HG03432 (cell line): ENCODE data around the gene AMOTL1.
A peak's percentile ranks its signal among the peaks of the same experiment; 100 is the strongest.

Experiments used
- ATAC-seq: cut with Tn5 transposase; IDR thresholded peaks from one replicate; pipeline ENCODE4 v1.9.1; 2021; ENCODE audit warnings: mild to moderate bottlenecking, moderate library complexity; ENCODE audit not compliant: unreplicated experiment

The AMOTL1 gene, protein sequence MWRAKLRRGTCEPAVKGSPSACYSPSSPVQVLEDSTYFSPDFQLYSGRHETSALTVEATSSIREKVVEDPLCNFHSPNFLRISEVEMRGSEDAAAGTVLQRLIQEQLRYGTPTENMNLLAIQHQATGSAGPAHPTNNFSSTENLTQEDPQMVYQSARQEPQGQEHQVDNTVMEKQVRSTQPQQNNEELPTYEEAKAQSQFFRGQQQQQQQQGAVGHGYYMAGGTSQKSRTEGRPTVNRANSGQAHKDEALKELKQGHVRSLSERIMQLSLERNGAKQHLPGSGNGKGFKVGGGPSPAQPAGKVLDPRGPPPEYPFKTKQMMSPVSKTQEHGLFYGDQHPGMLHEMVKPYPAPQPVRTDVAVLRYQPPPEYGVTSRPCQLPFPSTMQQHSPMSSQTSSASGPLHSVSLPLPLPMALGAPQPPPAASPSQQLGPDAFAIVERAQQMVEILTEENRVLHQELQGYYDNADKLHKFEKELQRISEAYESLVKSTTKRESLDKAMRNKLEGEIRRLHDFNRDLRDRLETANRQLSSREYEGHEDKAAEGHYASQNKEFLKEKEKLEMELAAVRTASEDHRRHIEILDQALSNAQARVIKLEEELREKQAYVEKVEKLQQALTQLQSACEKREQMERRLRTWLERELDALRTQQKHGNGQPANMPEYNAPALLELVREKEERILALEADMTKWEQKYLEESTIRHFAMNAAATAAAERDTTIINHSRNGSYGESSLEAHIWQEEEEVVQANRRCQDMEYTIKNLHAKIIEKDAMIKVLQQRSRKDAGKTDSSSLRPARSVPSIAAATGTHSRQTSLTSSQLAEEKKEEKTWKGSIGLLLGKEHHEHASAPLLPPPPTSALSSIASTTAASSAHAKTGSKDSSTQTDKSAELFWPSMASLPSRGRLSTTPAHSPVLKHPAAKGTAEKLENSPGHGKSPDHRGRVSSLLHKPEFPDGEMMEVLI

DNA sequence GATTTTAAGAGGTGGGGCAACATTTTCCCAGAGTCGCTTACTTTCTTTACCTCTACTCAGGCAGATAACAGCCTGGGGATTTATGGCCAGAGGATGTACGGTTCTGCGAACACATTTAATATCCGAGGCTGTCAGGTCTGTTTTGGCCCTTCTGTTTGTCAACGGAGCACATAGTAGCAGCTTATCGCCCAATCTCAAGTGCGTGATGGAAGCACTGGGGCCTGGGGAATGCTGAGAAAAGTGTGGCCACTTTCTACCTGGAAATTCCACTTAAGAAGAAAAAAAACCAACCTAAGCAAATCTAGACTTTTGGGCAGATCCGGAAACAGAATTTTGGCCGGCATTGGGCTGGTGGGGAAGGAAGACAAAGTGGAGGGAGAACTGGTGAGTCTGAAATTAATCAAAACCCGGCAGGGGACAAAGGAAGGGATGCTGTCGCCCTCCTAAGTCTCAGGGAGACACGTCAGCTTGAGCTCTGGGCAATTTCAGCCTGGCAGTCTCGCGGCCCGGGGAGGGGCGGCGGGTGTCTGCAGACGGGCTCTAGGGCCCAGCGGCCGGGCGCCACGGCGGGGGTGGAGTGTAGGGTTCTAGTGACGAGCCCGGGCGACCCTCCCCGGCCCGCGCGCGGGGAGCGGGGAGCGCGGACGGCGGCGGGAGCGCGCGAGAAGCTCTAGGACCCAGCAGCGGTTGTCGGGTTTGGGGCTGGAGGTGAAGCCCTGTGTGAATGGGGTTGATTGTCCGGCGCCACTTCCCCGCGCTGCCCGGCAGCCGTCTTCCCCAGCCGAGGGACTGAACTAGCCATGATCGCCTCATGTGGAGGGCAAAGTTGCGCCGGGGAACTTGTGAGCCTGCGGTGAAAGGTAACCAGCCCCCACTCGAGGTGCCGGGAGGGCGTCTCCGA is at the start of gene AMOTL1:
Gene AMOTL1 (plus strand): TSS at position 656 of the 901 bp plus-strand sequence. CDS start 156 bp downstream, at position 812.
- ATAC-seq, result peak; percentile 88

DNA sequence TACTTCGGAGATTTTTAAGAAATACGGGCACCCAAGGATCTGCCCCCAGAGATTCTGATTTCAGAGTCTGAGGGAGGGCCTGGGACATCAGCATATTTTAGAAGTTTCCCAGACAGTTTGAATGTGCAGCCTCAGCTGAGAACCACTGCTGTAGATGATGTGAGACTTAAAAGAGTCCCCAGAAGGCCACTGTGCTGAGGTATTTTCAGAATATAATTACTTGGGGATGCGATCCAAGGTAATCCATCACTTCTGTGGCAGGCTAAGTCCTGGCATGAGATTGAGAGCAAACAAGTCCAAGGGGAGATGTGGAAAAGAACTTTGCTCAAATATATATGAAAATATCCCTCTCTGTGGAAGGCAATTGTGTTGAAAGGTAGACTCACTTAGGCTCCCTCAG is 48.3 kb upstream of the AMOTL1 start:
- no peak for ATAC-seq

DNA sequence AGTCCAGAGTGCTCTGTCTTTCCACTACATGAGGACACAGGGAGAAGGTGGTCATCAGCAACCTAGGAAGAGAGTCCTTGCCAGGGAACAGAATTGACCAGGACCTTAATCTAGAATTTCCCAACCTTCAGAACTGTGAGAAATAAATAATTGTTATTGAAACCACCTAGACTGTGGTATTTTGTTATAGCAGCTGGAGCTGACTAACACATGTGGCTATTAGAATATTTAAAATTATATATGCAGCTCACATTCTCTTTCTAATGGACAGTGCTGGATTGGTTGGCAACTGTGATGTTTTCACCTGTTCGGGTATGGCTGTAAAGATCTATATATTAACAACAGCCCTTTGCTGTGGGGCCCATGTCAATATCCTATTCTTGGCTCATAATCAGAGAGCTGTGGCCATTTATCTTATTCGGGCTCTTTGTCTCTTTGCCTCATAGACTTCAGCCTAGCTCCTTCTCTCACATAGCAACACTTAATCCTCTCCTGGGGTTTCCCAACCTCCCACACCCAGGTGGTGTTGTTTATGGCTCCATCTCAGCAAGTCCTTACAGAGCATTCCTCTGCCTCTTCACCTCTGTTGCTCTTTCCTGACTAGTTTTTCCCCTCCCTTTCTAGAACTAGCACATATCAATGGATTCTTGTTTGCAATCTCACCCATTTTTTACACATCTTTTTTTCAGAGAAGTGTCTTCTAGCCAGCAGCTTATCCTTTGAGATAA is 46.4 kb upstream of the AMOTL1 start:
- ATAC-seq, result no peak

DNA sequence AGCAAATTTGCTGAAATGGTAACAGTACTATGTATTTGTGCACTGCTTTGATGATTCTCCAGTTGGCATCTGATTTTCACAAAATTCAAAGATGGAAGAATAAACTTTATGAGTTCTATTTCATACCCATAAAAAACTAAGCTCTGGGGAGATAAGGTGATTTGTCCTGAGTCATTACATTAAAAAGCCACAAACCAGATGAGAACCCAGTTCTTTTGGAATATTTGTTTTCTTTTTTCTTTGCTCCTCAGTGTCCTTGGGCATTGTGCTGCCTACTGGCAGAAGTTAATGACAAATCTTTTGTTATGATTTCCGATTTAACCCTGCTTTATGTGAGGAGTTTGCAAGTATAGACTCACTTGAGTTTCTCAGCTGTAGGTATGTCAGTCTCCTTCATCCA is 45.4 kb upstream of the AMOTL1 start:
- ATAC-seq, result no peak

DNA sequence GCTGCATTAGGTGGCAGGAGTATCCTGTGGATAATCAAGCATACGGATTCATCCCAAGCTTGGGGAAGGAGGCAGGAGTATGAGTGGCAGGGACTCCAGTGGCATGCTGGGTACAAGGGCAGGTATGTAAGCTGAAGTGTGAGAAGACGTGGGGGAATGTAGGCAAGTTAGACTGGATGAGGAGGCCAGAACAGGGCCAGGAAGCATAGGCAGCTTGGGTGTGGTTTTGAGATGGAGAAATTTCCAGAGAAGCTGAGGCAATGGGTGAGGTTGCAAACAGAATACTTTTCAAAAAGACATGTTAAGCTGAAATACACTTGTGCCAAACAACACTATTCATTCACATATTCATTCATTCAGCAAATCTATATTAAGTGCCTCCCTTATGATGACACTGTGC is 43.1 kb upstream of the AMOTL1 start:
- no peak for ATAC-seq

DNA sequence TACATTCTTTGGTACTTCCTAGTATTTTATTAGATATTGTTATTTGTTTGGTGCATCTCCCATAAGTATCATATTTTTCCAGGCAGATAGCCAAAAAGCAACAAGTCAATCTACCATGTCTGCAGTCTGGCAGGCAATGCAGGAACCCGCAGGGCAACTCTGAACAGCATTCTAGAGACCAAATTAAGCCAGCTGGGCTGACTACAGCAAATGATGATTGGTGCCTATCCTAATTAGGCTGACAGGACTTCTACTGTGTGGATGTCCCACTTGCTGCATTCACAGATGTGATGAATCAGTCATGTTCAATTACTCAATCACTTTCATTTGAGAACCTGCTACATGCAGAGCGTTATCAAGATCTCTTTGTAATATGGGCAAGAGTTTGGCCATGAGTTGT is 40.3 kb upstream of the AMOTL1 start:
- no peak for ATAC-seq

DNA sequence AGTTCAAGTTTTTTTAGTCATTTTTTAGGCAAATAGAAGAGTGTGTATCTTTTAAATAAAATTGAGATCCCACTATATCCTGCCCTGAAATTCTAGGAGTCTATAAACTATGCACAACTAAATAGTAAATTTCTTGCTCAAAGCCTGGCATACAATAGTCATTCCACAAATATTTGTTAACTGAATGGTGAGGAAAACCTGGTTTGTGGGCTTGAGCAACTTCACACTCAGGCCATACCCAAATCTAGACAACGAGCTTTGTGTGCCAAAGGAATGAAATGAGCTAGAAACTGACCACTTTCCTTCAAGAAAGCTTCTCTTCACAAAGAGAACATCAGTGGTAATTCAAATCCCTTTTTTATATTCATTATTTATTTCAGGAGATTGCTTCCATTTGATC is 39.6 kb upstream of the AMOTL1 start:
- no peak for ATAC-seq

DNA sequence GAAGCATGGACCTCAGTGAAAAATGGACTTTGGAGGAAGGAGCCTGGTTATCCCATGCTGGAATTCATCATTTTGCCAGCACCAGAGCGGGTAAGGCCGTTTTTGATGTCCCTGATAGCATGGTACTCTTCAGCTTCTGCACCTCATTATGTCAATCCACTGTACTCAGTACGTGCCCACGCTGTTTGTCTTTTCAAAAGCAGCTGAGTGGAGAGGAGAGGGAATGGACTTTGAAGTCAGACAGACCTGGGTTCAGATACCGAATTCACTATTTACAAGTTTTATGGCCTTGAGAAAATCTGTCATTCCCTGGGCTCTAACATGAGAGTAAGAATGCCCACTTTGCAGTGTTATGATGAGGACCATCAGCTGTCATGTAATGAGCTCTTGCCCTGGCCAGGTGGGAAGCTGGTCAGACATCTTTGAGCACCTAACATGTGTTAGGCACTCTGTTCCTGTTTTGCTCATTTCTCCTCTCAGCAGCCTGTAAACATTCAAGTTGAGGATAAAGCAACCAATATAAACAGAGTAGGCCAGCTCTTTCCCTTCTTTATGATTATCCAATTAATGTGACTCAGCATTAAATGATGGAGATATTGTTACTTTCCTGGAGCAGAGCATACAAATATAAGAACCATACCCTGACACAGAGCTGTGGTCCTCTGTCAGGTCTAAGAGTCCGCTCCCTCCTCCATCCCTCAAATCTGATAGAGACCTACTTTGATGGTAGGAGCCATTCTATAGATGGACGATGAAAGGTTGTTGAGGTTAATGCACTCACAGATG is 39.0 kb upstream of the AMOTL1 start:
- no peak for ATAC-seq

DNA sequence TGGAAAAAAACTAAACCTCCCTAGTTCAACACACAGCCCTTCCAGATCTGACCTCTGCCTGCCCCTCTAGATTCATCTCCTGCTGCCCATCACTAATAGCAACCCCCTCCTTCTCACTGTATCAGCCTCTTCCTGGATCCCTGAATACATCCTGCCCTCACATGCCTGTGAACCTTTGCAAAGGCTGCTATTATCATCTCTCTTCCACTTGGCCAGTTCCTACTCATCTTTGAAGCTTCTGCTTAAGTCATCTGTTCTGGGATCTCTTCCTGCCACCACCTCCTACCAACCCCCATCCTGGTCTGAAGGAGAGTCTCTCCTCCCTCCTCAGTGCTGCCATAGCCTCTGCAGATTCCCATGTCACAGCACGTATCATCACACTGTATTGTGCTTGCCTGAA is 38.0 kb upstream of the AMOTL1 start:
- no peak for ATAC-seq

DNA sequence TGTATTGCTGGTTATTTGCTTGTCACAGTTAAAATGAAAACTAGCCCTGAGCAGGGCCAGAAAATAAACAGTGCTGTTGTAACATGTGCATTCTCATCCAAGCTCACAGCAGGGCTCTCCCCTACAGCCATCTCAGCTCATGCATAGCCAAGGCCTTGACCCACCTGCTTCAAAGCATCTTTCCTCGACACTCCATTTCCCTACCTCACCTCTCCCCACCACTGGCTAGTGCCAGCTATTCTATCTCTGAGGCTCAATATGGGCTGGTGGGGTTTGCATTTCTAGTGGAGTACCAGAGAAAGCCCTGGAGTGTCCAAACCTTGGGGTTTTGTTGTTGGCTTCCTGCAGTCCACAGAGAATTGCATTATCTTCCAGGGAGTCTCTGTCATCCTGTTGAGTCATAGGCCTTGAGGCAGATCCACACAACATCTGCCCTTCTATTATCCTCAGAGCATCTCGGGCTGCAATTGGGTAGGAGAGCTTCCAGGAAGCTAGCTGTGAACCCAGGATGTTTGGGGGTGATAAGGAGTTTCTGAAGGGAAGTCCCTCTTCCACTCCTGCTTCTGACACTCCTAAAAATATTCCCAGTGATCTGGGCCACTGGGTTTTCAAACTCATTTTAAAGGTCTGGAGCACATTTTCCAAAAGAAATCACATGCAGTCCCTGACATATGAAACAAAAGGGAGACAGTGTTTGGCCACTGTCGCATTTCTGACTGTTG is 36.1 kb upstream of the AMOTL1 start:
- ATAC-seq, result no peak

DNA sequence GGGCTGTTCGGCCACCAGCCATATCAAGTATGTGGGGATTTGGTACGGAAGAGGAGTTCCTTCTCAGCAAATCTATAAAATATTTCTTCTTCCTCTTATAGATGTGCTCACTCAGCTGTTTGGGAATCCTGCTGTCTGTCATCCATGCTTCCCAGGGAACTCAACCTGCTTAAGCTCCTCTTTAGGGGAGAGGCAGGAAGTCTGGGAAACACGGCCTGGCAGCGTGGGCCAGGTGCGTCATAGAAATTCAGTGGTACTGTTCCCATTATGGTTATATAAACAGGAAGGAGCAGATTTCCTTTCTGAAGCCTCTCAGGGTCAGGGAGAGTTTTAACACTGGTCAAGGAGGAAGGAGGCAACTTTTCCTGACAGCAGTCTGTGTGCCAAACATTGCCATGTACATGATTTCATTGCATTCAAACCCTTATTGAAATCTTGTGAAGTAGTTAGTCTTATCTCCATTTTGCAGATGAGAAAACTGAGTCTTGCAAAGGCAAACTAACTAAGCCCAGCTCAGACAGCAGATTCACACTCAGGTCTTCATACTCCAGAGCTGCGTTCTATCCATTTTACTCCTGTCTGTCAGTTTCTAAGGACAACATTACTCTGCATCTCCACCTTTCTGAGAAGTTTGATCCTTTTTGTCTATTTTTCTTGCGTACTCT is 35.4 kb upstream of the AMOTL1 start:
- no peak for ATAC-seq

DNA sequence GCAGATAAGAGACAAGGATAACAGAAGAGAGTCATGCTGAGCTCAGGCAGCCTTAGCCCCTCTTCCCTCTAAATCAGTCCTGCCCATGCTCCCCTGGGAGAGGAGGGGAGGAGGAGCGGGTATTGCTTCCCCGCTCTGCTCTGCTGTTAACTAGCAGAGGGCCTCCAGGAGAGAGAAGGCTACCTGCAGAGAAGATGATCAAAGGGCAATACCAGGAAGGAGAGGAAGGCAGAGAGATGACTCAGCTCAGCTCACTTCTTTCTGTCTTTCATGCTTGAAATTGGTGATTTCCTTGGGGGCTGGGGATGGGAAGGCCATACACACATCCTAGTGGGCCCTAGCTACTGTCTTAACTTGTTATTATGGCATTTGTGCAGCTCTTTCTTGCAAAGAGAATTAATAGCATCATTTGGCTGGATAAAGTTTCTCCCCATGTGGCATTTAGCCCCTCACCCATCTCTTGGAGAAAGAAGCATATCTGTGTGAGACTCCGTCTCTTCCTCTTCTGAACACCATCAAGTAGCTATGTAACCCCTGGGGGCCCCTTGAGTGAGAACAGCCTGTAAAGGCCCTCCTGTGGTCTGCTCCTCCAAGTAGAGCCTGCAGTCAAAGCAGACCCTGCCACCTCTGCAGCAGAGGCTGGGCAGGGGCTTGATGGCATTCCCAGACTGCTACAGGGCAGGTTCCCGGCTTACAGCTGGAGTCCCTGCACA is 33.4 kb upstream of the AMOTL1 start:
- ATAC-seq, result peak; percentile 73

DNA sequence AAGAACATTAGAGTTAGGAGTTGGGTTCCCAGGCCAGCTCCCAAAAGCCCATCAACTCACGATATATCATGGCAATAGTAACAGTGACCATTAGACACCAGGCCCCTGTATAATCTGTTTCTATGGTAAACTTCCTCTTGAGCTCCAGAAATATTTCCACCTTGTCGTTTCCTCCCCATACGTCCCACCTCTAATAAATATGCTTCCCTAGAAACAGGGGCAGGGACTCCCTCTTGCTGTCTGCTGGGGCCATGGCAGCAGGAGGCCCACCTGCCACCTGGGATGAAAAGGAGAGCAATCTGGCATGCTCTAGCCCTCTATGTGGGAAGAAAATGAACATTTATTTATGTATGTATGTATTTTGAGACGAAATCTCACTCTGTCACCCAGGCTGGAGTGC is 32.2 kb upstream of the AMOTL1 start:
- no peak for ATAC-seq

DNA sequence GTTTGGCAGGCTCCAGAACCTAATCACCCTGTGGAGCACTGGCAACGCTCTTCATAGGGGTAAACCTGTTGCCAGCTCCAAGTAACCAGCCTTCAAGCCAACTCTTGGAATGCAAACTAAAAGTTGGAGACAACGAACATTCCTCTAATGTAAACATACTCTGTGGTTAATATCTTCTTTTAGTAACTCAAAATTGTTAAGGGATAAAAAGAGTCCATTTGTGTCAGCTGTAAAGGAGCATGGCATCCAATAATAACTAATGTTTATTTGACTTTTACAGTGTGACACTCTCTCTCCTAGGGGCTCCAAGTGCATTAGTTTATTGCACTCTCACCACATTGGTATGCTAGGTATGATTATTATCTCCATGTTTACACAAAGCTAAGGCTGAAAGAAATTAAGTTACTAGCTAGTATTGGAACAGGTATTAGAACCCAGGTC is 31.0 kb upstream of the AMOTL1 start:
- no peak for ATAC-seq

DNA sequence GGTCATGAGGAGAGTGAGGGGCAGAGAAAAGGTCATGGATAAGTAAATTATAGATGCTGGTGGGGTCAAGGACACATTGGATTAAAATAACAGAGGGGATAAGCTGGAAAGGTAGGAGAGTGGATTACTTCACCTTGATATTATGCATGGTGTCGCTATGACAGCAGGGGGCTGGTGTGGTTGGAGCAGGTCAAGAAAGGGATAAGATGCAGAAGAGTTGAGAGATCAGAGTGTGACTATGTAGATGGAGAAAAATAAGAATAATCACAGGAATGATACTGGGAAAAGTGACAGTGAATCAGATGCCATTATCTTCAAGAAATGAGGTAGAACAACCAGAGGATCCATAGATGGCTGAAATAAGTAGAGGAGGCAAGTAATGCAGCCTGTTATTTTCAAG is 29.4 kb upstream of the AMOTL1 start:
- ATAC-seq, result no peak

DNA sequence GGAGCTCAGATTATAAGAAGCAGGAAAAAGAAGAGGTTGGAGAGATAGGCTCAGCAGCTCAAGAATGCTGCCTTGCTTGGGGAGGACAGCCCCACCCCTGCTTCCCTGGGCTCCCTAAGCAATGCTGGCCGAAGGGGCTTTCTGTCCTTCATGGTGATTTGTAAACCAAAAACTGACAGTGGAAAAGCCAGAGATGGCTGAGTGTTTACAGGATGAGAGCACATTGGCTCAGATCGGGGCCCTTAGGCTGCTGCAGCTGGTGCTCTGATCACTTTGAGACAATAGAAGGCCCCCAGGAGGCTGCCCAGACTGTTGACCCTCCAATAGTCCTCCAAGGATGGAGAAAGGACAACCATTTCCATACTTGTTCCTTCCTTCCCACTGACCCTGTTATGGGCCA is 28.8 kb upstream of the AMOTL1 start:
- no peak for ATAC-seq
